Stimulated activated CD4-positive, alpha-beta T cell treated with anti-CD3 and anti-CD28 coated beads, Interleukin-2, amount 100 ng/mL, for 4 hours (primary cell): ENCODE measurements around the gene HYCC2.
"Not testable (repeated sequence)": the region's sequence is repeated elsewhere in the genome, so short reads cannot be mapped to it uniquely, and the experiment has no call there.

Experiments used
- DNase-seq: peaks from one replicate; pipeline ENCODE4 v3.0.0-alpha.2; 2020; ENCODE audit warnings: low read depth

The HYCC2 gene

DNA sequence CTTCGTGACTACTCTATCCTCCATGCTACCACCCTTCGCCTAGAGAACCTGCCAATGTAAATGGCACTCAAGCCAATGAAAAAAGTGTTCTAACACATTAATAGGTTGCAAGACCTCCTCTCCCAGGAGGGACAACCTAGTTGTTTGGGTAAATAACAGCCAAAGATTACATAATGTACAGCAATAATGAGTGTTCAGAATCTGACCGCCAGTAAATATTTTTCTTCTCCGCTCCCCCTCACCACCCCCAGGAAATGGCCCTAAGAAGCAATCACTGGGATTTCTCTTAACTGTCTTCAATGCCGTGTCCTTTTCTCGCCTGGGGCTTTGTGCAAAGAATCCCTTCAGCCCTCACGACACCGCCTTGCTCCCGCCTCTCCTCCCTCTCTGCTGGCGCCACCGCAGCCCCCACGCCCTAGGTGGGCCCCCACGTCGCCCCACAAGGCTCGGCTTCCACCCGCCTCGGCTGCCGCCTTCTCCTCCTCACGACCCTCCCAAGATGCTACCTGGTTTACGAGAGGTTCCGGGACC, 458 bp downstream of the HYCC2 start:
- DNase-seq: no peak

DNA sequence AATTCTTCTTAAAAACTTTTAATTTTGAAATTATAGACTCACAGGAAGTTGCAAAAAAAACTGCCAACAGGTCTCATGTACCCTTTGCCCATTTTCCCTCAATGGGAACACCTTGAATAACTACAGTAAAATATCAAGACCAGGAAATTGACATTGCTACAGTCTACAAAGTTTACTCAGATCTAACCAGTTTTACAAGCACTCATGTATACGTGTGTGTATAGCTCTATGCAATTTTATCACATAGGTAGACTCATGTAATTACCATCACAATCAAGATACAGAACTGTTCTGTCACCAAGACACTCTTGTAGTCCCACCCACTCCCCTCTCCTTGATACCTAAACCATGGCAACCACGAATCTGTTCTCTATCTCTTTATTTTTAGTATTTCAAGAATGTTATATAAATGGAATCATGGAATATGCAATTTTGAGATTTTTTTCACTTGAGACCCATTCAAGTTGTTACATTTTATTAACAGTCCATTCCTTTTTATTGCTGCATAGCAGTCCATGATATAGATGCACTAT, 6.6 kb downstream of the HYCC2 start:
- no peak for DNase-seq

DNA sequence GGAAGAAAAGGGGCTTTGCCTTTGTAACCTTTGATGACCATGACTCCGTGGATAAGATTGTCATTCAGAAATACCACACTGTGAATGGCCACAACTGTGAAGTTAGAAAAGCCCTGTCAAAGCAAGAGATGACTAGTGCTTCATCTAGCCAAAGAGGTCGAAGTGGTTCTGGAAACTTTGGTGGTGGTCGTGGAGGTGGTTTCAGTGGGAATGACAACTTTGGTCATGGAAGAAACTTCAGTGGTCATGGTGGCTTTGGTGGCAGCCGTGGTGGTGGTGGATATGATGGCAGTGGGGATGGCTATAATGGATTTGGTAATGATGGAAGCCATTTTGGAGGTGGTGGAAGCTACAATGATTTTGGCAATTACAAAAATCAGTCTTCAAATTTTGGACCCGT, 8.0 kb downstream of the HYCC2 start:
- not testable (repeated sequence) for DNase-seq

DNA sequence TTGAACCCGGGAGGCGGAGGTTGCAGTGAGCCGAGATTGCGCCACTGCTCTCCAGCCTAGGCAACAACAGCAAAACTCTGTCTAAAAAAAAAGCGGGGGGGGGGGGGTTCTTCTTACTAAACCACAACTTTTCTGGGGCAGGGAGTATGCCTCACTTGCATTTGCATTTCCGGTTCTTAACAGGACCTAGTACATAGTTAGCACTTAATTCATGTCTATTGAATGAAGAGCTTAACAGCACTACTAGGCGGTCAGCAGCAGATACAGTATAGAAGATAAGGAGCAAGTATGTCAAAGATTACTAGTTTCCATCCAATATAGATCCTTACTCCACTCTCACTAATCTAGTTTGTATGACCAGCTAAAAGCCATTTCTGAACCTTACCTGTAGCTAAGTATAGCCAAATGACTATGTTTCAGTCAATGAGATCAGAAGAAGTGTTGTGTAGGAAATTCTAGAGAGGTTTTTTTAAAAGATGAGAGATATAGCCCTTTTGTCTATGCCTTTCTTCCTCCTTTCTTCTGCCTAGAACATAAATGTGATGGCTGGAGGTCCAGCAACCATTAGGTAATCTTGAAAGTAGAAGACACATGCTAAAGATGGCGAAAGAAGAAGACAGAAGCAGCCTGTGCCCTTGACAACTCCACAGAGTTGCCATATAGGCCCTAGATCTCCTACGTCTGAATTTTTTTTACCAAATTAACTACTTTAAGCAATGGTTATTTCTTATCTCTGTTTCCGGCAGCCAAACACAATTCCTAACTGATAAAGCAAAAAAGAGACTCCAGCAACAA, 11.3 kb downstream of the HYCC2 start:
- no peak for DNase-seq

DNA sequence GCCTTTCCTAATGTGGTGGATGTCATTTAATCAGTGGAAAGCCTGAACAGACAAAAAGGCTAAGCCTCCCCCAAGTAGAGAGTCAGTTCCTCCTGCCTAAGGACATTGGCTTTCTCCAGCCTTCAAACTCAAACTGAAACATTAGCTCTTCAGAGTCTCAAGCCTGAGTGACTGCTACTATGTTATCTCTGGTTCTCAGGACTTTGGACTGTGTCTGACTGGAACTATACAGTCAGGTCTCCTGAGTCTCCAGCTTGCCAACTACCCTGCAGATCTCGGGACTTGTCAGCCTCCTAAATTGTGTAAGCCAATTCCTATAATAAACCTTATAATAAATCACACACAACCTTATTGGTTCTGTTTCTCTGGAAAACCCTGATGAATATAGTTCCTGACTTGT, 12.6 kb downstream of the HYCC2 start:
- no peak for DNase-seq

DNA sequence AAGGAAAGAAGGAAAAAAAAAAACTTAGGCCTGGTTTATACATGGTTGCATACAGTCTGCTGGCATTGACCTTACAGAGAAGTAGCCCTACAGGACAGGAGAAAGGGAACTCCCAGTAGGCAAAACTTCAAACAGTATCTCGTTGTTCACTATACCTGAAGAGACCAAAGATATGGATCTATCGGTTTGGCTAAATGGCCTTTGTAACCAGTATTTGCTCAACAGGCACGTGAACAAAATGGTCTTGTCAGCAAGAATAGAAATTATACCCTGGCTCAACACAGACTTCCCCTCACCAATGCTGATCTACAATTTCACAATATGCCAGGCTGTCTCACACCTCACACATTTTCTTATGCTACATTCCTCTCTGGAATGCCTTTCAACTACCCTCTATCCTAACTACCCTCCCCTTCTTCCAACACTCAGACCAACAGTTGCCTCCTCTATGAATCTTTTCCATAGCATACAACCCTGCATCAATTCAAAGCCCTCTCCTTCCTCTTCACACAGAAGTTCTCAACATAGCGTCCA, 13.7 kb downstream of the HYCC2 start:
- DNase-seq: no peak

DNA sequence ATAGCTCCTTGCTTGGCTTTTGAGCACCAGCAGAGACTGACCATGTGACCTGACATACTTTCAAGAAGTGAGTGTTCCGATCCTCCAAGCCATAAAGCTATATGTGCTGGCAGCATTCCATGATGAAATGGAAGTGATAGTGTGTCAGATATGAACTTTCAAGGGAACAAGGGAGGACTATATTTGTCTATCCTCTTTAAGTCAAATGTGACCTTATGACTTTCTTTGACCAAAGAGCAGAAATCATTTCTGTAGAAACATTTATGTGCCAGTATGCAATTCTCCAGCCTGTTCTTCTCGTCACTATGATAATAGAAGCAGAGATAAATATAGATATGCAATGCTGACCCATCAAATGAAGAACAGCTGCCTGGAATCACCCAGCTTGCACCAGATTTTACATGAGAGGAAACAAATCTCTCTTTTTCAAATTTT, 14.4 kb downstream of the HYCC2 start:
- DNase-seq: no peak

DNA sequence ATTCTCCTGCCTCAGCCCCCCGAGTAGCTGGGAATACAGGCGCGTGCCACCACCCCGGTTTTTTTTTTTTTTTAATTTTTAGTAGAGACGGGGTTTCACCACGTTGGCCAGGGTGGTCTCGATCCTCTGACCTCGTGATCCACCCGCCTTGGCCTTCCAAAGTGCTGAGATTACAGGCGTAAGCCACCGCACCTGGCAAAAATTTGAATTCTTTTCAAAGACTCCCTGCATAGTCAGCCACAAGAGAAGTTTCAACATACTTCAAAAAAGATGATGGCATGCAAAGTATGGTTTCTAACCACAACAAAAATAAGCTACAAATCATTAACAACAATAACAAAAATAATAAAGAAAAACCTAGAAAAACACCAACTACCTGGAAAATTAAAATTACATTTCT, 22.0 kb downstream of the HYCC2 start:
- no peak for DNase-seq

DNA sequence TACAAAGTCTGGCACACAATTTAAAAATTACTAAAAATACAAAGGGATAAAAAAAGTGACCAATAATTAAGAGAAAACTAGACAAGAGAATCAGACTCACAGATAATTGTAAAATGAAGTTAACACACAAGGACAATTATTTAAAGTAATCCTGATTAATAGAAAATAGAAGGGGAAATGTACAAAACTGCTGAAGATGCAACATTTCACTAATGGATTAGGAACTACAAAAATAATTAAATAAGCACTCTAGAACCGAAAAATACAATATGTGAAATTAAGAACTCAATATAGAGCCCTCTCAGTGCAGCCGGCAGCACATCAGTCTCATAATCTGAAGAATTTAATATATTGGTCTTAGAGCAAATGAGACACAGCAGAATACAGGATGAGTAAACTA, 24.6 kb downstream of the HYCC2 start:
- no peak for DNase-seq

DNA sequence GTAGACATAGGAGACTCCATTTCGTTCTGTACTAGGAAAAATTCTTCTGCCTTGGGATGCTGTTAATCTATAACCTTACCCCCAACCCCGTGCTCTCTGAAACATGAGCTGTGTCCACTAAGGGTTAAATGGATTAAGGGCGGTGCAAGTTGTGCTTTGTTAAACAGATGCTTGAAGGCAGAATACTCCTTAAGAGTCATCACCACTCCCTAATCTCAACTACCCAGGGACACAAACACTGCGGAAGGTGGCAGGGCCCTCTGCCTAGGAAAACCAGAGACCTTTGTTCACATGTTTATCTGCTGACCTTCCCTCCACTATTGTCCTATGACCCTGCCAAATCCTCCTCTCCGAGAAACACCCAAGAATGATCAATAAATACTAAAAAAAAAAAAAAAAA, 28.4 kb downstream of the HYCC2 start:
- not testable (repeated sequence) for DNase-seq

DNA sequence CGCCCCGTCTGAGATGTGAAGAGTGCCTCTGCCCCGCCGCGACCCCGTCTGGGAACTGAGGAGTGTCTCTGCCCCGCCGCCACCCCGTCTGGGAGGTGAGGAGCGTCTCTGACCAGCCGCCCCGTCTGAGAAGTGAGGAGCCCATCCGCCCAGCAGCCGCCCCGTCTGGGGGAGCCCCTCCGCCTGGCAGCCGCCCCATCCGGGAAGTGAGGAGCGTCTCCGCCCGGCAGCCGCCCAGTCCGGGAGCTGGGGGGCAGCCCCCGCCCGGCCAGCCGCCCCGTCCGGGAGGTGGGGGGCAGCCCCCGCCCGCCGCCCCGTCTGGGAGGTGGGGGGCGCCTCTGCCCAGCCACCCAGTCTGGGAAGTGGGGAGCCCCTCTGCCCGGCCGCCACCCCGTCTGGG, 29.0 kb downstream of the HYCC2 start:
- not testable (repeated sequence) for DNase-seq

DNA sequence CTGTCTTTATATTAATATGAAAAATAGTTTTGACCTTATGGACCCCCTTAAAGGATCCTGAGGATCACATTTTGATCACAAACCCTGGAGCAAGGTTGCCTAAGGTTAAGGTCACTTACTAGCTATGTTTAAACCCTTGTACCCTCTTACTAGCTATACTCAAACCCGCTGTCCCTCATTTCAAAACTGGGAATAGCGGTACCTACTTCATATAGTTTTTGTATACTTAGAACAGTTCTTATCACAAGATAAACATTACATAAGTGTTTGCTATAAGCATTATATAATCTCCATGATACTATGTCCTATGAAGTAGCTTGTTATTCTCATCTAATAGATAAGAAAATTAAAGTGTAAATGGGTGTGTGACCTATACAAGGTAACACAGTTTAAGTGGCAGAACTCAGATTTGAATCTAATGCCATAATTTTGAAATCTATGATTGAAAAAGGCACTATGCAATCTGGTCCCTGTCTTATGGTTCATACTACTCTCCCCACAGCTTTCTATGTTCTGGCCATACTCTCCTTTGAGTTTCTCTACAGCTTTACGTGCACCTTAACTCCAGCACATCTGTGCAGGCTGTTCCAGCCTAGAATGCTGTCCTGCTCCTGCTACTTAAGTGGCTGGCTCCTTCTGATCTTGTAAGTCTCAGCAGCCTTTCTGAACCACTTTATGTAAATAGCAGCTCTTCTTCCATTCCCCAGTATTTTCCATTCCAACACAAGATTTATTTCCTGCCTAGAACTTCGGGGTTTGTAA, 30.4 kb downstream of the HYCC2 start:
- no peak for DNase-seq

DNA sequence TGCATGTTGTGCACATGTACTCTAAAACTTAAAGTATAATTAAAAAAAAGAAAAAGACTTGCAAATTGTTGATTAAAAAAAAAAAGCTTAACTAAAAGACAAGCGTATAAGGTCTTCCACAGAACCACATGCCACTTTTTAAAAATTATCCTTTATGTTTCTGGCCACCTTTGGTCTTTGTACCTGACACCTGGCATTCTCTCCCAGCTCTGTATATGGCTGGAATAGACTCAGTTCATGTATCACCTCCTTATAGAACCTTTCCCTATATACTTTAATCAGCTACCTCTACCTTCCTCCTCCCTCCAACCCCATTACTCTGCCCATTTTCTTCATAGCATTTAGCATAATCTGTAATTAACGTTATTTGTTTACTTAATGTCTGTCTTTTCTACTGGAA, 32.6 kb downstream of the HYCC2 start:
- DNase-seq: no peak

DNA sequence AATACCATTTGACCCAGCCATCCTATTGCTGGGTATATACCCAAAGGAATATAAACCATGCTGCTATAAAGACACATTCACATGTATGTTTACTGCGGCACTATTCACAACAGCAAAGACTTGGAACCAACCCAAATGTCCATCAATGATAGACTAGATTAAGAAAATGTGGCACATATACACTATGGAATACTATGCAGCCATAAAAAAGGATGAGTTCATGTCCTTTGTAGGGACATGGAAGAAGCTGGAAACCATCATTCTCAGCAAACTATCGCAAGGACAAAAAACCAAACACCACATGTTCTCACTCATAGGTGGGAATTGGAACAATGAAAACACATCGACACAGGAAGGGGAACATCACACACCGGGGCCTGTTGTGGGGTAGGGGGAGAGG, 33.1 kb downstream of the HYCC2 start:
- DNase-seq: not testable (repeated sequence)

DNA sequence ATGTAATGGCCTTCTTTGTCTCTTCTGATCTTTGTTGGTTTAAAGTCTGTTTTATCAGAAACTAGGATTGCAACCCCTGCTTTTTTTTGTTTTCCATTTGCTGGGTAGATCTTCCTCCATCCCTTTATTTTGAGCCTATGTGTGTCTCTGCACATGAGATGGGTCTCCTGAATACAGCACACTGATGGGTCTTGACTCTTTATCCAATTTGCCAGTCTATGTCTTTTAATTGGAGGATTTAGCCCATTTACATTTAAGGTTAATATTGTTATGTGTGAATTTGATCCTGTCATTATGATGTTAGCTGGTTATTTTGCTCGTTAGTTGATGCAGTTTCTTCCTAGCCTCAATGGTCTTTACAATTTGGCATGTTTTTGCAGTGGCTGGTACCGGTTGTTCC, 37.1 kb downstream of the HYCC2 start:
- not testable (repeated sequence) for DNase-seq

DNA sequence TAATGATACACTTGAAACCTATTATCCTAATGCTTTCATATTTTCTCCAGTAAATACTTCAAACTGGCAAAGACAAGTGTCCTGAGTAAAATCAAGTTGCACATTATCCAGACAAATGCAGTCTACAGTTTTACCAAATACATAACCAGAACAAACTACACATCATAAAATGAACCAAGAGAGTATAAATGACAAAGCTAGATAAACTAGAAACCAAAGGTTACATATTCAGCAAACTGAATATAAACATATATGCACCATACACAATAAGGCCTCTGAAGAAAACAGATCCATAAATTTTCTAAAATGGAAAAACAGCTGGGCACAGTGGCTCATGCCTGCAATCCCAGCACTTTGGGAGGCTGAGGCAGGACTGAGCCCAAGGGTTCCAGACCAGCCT, 47.0 kb downstream of the HYCC2 start:
- no peak for DNase-seq

DNA sequence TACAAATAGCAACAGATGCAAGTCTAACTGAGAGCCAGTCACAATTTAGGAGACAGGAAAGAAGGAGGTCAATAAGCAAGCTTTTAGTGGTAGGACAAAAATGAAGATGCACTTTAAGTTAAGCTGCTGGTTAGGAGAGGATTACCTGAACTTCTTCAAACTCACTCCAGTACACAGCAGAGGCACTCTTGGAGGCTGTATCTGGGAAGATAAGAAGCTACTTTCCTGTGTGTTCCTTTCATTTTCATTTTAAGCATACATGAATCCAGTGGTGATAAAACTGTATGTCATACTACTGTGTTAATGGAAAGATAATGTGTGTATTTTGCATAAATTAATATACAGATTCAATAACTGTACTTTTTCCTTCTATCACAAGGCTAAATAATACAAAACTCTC, 49.6 kb downstream of the HYCC2 start:
- DNase-seq: no peak
